SH-SY5Y (cell line): ENCODE measurements around the gene LPA.

ENCODE experiments used
- GATA2 ChIP-seq: IDR thresholded peaks from 2 replicates; pipeline ENCODE4 v1.6.1; 2011; ENCODE audit warnings: mild to moderate bottlenecking, low read depth, low read length
- GATA3 ChIP-seq: IDR thresholded peaks from 2 replicates; pipeline ENCODE4 v1.6.1; 2011; ENCODE audit warnings: low read depth, mild to moderate bottlenecking, low read length, moderate library complexity

GRCh38 chr6:160544802-160545201, 119.3 kb downstream of the LPA start:
- TF ChIP-seq GATA2, result no peak
- TF ChIP-seq GATA3, result no peak
